HG03571 (cell line): ENCODE results near the gene SLC35F3.
"Not testable (repeated sequence)": the region's sequence is repeated elsewhere in the genome, so short reads cannot be mapped to it uniquely, and the experiment has no call there.

ENCODE experiments used
- ATAC-seq: cut with Tn5 transposase; IDR thresholded peaks from one replicate; pipeline ENCODE4 v1.9.1; 2021; ENCODE audit not compliant: unreplicated experiment

SLC35F3 gene

GRCh38 chr1:234136073-234136472 is 231.6 kb downstream of the SLC35F3 start:
- ATAC-seq: no peak

DNA sequence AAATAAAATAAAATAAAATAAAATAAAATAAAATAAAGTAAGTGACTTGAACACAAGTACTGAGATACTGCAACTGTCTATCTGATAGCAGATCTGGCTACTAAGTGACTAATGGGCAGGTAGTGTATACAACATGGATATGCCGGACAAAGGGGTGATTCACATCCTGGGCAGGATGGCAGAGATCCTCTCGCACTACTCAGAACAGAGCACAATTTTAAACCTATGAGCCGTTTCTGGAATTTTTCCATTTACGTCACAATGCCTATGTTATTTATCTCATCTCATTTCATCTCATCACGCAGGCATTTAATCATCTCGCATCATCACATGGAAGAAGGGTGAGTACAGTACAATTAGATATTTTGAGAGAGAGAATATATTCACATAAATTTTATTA is 235.5 kb downstream of the SLC35F3 start:
- ATAC-seq: no peak

GRCh38 chr1:234140388-234140787 is 235.9 kb downstream of the SLC35F3 start:
- ATAC-seq: no peak

GRCh38 chr1:234141006-234141405 is 236.5 kb downstream of the SLC35F3 start:
- no peak for ATAC-seq

DNA sequence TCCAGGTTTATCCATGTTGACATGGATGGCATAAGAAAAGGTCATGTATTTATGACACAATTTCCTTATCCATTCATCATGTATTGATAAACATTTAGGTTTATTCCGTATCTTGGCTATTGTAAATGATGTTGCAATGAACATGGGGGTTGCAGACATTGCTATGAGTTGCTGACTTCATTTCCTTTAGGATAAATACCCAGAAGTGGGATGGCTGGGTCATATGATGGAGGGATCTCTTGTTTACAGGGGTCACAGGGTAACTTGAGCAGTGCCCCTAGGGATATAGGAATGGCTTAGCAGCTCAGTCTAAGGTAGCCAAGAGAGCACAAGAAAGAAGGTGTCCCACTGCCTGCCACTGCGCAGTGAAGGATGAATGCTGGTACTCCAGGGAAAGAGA is 239.2 kb downstream of the SLC35F3 start:
- ATAC-seq: no peak

- no peak for ATAC-seq
Measured at GRCh38 chr1:234144901-234145300, 240.4 kb downstream of the SLC35F3 start.

GRCh38 chr1:234148350-234148749 is 243.9 kb downstream of the SLC35F3 start:
- no peak for ATAC-seq

DNA sequence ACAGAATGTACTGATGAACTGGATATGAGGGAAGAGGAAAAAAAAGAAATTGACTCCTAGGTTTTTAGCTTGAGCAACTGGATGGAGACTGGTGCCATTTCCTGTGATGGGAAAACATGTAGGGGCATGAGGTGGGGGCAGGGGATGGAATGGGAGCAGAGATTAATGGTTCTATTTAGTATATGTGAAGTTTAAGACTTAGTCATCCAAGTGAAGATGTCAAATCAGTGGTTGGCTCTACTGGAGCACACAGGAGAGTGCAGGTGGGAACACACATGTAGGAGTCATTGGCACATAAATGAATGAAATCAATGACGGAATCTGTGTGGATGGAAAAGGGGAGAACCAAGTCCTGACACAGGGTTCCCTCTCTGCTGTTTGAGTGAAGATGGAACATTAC is 244.3 kb downstream of the SLC35F3 start:
- no peak for ATAC-seq

DNA sequence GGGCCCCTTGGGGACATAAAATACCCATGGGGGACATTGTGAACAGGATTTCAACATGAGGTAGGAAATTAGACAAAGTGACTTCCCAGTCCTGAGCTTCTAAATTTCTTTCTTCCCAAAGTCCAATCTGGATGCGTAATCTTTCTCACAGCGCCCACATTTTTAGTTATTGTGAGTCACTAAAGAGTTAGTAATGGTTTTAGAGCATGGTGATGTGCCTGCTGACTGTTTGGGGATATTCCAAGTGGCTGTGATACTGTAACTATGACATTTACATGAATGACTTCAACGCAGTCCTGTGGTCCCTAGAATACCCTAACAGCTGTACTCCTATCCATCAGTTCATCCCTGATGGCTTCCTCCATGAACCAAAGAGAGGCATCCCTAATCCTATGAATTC is 244.7 kb downstream of the SLC35F3 start:
- ATAC-seq: no peak

- ATAC-seq: no peak
Measured at GRCh38 chr1:234150892-234151291, 246.4 kb downstream of the SLC35F3 start.

DNA sequence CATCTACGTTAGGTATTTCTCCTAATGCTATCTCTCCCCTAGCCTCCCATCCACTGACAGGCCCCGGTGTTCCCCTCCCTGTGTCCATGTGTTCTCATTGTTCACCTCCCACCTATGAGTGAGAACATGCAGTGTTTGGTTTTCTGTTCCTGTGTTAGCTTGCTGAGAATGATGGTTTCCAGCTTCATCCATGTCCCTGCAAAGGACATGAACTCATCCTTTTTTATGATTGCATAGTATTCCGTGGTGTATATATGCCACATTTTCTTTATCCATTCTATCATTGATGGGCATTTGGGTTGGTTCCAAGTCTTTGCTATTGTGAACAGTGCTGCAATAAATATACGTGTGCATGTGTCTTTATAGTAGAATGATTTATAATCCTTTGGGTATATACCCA is 247.9 kb downstream of the SLC35F3 start:
- not testable (repeated sequence) for ATAC-seq

GRCh38 chr1:234154320-234155251 is 250.1 kb downstream of the SLC35F3 start:
- ATAC-seq: no peak

GRCh38 chr1:234162661-234163060 is 258.2 kb downstream of the SLC35F3 start:
- no peak for ATAC-seq

DNA sequence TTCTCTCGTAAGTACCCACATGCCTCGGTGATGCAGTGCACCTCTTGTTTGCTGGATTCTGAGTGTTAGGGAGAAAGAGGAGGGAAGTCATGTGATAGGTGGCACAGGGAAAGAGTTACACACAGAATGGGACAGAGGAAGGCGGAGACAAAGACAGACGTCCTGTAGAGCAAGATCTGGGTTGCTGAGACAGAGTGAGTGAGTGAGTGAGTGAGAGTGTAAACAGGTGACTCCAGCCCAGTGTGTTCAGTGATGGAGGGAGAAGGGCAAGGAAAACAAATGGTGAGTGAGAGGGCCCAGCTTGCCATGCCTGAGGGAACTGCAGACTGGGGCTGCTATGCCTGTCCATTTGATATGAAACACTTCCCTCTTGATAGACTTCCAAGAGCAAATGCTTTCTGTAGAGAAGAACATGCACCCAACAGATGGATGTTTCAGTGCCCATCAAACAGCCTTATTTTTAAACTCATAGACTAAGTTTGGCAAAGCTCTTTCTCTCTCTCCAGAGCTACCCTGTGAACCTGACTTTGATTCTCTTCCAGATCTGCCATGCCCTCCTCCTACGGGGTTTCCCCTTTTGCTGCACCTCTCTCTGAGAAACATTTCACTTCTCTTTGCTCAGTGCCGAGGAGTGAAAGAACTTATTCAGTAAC is 258.9 kb downstream of the SLC35F3 start:
- no peak for ATAC-seq

DNA sequence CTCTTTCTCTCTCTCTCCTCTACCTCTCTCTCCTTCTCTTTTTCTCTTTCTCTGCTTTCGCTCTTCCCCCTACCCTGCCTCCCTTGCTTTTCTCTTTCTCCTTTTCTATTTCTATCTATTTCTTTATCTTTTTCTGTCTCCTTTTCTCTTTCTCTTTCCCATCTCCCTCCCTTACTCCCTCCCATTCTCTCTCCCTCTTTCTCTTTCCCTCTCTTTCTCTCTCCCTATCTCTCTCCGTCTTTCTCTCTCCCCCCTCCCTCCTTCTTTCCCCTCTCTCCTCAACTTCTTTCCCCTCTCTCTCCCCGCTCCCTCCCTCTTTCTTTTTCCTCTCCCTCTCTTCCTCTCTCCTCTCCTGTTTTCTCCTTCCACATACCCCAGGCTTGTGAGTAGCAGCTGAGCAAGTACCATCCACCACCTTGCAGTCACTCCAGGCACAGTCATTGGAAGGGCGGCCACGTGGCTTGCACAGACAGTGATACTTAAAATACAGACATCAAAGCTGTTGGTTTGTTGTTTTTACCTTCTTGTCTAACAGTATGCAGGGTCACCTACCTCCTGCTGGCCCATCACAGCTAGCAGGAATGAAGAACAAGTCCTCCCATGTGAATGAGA is 259.7 kb downstream of the SLC35F3 start:
- no peak for ATAC-seq

- ATAC-seq: no peak
Measured at GRCh38 chr1:234168061-234168724, 263.7 kb downstream of the SLC35F3 start.

DNA sequence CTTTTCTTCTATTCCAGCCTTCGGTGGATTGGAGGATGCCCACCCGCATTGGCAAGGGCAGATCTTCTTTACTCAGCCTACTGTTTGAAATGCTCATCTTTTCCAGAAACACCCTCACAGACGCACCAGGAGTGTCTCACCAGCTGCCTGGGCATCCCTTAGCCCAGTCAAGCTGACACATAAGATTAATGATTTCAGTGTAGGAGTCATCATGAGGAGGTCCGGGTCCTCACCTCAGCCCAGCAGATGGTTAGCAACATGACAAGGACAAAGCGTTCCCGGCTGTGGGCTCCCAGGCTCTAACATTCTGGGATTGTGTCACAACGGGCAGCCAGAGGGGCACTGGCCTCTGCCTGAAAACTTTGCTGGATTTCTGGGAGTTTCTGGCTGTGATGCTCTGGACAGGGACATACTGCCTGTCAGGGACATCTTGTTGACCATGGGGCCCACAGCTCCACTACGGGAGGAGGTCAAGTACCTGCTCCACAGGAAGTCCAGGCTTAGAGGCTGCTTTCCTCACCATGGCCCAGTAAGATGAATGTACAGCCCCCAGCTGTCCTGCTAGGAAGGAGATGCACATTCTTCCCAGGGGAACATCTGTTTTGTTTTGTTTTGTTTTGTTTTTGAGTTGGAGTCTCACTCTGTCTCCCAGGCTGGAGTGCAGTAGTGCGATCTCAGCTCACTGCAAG is 264.8 kb downstream of the SLC35F3 start:
- no peak for ATAC-seq

DNA sequence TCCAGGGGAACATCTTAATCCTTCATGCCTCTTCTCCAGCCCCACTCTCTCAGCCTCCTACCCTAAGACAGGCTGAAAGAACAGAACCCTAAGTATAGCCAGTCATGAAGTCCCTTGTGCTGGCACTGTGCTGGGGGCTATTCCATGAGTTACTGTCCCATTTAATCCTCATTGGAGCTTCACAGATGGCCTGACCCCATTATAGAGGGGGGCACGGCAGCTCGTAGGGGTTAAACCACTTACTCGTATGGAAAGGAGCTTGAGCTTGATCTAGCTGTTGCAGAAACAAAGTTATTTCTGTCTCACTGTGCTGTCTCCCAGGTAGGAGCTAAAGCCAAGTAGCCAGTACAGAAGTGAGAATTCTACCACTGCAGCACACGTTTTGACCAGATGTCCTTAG is 265.6 kb downstream of the SLC35F3 start:
- ATAC-seq: no peak

- ATAC-seq: no peak
Measured at GRCh38 chr1:234170622-234171021, 266.1 kb downstream of the SLC35F3 start.

DNA sequence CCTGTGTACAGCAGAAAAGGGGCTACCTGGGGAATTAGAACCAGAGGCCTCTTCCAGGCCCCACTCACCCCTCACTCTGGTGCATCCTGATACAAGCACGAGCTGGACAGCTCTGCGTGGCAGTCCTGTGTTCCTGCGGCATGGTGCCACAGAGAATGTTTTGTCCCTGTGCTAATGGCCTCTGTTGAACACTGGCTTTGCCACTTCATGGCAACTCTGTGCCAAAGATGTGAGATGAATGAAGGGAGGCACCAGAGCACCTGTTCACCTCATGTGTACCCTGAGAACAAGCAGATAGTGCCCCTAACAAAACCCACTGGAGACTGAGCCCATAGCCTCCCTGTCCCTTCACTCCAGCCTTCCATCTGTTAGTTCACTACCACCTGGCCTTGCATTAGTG is 269.5 kb downstream of the SLC35F3 start:
- no peak for ATAC-seq

- ATAC-seq: no peak
Measured at GRCh38 chr1:234175363-234175762, 270.9 kb downstream of the SLC35F3 start.
